WI38 (cell line): ENCODE measurements around the gene OR14A2.
A peak's percentile ranks its signal among the peaks of the same experiment; 100 is the strongest.

Source experiments
- H3K4me3 ChIP-seq: 2 replicates; pipeline ENCODE4 v1.5.1; 2011; ENCODE audit warnings: low read depth, mild to moderate bottlenecking, control low read depth, low read length
- CTCF ChIP-seq: IDR thresholded peaks from 2 replicates; pipeline ENCODE4 v1.5.1; 2012; ENCODE audit warnings: low read depth, mild to moderate bottlenecking, control low read depth, low read length

OR14A2 gene

DNA sequence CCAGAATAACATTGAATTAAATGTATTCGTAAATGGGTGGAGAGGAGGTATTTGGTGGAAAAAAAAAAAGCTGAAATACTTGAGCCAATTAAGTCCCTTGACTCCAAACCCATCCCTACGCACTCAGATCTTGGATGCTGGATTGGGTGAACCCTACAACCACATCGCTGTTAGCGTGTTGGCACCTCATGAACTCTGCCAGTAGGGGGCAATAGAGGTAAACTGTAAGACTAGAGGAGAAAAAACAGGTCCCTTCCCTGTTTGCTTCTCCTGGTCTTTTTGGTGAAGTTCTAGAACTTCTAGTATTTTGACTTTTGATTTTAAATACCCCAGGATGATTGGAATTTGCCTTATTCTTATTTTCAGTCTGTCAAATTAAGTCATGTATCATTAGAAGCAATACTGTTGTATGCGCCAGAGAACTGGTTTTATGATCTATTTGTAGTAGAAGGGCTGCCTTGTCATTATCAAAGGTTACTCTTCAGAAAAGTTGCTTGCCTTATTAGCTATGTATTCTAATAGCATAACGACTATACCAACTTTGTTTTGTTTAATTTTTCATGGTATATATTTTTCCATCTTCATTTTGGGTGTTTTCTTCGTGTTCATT lies 66.5 kb downstream of the OR14A2 start:
- TF ChIP-seq CTCF: peak; percentile 51
- H3K4me3 ChIP-seq: no peak overlapping the region

GRCh38 chr1:247680171-247680570 lies 67.8 kb downstream of the OR14A2 start:
- TF ChIP-seq CTCF: no peak
- no peak overlapping the region for H3K4me3 ChIP-seq

DNA sequence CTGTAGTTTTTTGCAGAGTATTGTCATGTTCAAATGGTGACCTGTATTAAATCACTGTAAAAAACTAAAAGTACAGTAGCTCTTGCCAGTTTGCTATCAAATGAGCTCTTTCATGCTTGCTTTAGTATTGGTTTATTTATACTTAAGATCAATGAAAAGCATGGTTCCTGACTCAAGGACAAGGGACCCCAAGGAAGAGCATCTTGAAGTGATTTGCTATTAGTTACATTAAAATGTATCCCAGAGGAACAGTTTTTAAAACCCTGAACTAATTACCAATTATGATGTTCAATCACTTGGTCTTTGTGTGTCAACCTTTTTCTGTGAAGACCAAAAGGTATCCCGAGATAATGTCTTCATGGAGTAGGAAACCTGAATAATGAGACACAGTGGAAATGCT lies 68.3 kb downstream of the OR14A2 start, which contains the start of gene OR13G1:
OR13G1 (minus strand) TSS at position 101 of the 400 bp plus-strand sequence. CDS start 6,698 bp downstream, outside the sequence.
- TF ChIP-seq CTCF: no peak
- no peak within 1 kb of the TSS for H3K4me3 ChIP-seq
